NCI-H748 (cell line): Measurements from ENCODE around the gene PHF20.
"Not testable (repeated sequence)": the region's sequence is repeated elsewhere in the genome, so short reads cannot be mapped to it uniquely, and the experiment has no call there.

Experiments used
- DNase-seq: peaks from one replicate; lab custom pipeline; 2025; ENCODE audit not compliant: unreplicated experiment; lab: John Stamatoyannopoulos, UW

Gene PHF20

DNA sequence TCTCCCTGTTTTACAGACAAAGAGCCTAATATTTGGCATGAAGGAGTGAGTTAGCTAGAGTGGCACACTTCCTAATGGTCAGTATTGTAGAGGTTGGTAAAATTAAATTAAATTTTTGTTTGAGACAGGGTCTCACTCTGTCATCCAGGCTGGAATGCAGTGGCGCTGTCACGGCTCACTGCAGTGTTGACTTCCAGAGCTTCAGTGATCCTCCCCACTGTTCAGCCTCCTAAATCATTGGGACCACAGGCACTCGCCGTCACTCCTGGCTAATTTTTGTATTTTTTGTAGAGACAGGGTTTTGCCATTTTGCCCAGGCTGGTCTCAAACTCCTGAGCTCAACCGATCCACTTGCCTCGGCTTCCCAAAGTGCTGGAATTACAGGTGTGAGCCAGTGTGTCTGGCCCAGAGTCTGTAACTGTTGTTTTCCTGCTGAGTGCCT lies 111.5 kb downstream of the PHF20 start:
- DNase-seq: no peak

GRCh38 chr20:35883778-35884540 lies 112.1 kb downstream of the PHF20 start:
- peak; percentile 52 for DNase-seq

- DNase-seq: no peak
Observed at GRCh38 chr20:35884541-35884865, 112.7 kb downstream of the PHF20 start.

GRCh38 chr20:35885212-35885611 lies 113.4 kb downstream of the PHF20 start:
- no peak for DNase-seq

DNA sequence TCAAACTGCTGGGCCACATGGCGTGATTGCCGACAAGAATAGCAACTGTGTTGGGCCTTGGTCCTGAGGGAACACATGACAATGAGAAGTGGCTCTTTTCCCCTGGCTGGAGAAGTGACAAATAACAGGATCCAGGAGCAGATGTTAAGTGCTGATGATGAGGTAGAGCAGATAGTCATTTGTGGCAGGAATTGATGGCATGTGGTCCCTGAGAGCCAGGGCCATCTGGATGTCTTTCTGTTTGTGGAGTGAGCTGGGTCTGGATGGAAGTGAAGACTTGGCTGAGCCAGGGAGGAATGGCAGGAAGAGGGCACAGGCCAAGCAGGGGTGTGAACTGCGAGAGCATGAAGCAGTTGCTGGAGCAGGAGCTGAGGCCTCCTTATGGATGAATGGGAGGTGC lies 114.7 kb downstream of the PHF20 start:
- DNase-seq: no peak

- no peak for DNase-seq
Observed at GRCh38 chr20:35887393-35888064, 115.7 kb downstream of the PHF20 start.

DNA sequence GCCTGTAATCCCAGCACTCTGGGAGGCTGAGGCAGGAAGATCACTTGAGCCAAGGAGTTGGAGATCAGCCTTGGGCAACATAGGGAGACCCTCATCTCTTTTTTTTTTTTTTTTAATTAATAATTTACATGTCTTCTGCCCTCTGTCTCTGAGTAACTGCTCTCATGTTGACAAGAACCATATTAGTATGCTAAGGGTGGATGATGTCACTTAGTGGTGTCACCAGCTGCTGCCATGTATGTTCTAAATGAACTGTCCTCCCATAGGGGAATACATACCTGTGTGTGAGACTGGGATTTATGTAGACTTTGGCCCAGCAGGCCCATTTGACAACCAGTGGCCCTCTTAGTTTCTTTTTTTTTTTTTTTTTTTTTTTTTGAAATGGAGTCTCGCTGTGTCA lies 116.8 kb downstream of the PHF20 start:
- DNase-seq: no peak

DNA sequence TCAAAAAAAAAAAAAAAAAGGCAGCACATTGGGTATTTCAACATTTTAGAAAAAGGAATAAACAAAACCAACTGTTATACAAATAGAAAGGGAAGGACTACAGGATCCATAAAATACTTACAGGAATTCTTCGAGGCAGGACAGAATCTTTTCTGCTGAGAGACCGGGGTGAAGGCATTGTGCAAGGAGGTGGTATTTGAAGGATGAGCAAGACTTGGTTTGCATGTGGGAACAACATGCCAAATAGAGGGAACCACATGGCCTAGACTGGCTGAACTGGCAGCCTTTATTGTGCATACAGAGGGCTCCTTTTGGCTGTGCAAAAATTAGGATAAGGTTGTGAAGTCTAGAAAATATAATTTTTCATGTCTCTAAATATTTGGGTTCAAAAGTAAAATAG lies 119.6 kb downstream of the PHF20 start:
- DNase-seq: no peak

DNA sequence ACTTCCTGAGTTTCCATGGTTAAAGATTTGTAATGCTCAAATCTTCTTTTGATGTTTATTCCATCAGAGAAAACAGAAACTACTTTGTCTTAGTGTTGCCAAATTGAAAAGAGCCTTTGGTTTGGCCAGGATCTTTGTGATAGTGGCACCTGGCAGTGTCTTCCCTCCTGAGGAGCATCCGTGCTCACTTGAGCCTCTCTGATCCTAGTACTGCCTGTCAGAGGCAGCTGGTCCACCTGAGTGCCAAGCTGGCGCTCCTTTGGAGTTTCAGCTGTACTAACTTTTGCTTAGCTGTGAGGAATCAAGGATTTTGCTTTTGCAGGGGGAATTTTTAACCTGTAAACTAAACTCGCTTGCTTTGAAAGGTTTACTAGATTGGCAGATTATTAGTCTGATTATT lies 121.1 kb downstream of the PHF20 start:
- DNase-seq: no peak

DNA sequence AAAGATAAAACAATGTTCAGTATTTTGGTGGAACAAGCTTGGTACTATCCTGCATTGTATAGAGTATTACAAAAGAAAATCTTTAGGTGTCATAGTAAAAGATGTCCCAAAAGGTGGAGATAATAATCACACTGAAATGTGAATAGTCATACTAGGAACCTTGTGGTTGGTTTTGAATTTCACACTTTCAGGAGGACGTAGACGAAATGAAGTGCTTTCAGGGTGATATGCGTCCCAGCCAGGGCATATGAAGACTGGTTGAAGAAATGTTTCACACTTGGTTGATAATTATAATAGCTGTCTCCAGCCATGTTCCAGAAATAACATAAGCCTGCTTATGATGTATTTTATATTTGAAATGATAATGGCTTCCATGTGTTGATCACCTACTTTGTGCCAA lies 122.1 kb downstream of the PHF20 start:
- no peak for DNase-seq

- DNase-seq: not testable (repeated sequence)
Observed at GRCh38 chr20:35895516-35895915, 123.7 kb downstream of the PHF20 start.

- no peak for DNase-seq
Observed at GRCh38 chr20:35899064-35899463, 127.2 kb downstream of the PHF20 start.

- not testable (repeated sequence) for DNase-seq
Observed at GRCh38 chr20:35901230-35901629, 129.4 kb downstream of the PHF20 start.

- DNase-seq: no peak
Observed at GRCh38 chr20:35901678-35902544, 130.1 kb downstream of the PHF20 start.

GRCh38 chr20:35902545-35902941 lies 130.7 kb downstream of the PHF20 start:
- no peak for DNase-seq

GRCh38 chr20:35903843-35904242 lies 132.0 kb downstream of the PHF20 start:
- DNase-seq: no peak

DNA sequence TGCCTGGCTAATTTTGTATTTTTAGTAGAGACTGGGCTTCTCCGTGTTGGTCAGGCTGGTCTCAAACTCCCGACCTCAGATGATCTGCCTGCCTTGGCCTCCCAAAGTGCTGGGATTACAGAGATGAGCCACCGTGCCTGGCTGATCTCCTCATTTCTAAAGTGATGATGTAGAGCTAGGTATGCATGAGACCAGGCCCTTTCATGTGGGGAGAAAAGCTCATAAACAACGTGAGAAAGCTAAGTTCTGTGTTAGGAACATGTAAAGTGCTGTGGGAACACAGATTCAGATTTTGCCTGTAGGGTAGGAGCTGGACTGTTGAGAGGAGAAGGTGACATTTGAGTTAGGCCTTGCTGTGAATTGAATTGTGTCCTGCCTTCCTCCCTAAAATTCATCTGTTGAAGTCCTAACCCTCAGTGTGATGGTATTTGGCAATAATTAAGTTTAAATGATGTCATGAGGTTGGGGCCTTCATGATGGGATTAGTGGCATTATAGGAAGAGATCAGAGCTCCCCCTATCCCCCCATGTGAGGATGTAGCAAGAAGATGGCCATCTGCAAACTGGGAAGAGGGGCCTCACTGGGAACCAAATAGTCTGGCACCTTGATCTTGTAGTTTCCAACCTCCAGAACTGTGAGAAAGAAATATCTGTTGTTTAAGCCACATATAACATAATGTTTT lies 133.3 kb downstream of the PHF20 start:
- no peak for DNase-seq

DNA sequence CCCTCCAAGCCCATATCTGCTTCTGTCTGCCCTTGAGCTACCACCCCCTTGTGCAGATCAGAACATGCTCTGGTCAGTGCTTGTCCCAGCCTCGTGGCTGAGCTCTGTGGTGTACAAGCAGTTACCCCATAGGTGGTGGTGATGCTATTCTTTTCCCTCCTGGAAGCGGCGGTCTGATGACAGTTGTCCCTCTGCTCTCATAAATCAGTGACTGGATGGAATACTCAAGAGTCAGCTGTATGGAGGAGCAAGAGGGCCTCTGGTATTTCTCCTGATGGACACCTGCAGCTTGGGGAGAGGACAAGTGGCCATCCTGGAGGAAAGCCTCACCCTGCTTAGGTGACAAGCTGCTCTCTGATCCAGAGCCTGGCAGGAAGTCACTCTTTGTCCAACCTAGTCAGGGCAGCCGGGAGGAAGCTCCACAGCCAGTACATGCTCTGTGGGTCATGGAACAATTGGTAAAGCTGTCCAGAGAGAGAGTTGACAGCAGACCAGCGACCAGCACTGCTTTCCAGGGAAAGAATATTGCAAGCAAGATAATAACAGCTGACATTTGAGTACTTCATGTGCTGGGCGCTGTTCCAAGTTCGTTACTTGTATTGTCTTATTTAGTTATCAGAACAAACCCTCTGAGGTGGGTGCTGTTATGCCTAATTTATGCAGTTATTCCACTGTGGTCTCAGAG lies 135.3 kb downstream of the PHF20 start:
- peak; percentile 59 for DNase-seq

DNA sequence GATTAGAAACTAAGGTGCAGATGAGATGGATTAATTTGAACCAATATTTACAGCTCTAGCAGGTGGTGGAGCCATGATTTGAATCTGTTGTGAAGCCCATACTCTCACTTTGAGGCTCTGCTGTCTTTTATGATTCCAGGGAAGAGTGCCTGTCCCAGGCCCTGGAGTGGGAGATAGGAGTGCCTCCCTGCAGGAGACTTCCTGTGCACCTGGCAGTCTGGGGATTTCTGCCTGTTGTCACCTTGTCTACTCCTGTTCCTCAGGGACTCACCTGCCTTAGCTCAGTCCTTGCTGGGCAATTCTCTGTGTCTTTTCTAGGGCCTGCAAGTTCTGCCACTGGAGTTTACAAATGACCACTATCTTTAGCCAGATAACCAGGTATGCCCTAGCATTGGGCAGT lies 136.2 kb downstream of the PHF20 start:
- peak; percentile 89 for DNase-seq

DNA sequence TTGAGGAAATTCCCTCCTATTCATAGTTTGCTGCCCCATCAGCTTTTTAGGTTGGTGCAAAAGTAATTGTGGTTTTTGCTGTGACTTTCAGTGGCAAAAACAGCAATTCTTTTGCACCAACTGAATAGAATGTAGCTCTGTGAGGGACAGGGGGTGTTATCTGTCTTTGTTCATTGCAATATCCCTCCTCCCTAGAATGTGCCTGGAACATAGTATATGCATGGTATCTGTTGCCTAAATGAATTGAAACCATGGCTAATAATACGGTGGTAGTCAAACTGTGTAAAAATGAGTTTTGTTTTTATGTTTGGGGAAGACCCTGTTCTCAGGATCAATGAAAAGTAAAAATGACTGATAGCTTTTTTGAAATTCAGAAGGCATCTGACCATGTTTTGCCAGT lies 137.4 kb downstream of the PHF20 start:
- DNase-seq: no peak

- no peak for DNase-seq
Observed at GRCh38 chr20:35909796-35910195, 138.0 kb downstream of the PHF20 start.
